ENCODE measurements around the gene TPX2. TPM values are rescaled to one million over a fixed set of nuclear protein-coding genes. Genes with fewer than 3 reads are reported as not detected.

Gene TPX2
- total RNA-seq, 2 donors from 2014 or later = 21.8 to 74.5 TPM

- TF ChIP-seq, protein P1, sequence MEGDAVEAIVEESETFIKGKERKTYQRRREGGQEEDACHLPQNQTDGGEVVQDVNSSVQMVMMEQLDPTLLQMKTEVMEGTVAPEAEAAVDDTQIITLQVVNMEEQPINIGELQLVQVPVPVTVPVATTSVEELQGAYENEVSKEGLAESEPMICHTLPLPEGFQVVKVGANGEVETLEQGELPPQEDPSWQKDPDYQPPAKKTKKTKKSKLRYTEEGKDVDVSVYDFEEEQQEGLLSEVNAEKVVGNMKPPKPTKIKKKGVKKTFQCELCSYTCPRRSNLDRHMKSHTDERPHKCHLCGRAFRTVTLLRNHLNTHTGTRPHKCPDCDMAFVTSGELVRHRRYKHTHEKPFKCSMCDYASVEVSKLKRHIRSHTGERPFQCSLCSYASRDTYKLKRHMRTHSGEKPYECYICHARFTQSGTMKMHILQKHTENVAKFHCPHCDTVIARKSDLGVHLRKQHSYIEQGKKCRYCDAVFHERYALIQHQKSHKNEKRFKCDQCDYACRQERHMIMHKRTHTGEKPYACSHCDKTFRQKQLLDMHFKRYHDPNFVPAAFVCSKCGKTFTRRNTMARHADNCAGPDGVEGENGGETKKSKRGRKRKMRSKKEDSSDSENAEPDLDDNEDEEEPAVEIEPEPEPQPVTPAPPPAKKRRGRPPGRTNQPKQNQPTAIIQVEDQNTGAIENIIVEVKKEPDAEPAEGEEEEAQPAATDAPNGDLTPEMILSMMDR (IDR thresholded peaks at IDR 0.05) = no peak
These were observed 45.0 kb upstream of the TPX2 start for GRCh38 chr20:31693987-31694661.

GRCh38 chr20:31694842-31695593, 44.1 kb upstream of the TPX2 start:
- Histone ChIP-seq H3K27me3 (no peaks in the 10 kb centered on the region), H3K36me3 (no peaks in the 10 kb centered on the region), H3K9me3 (no peaks in the 10 kb centered on the region), H3K9ac (ENCODE audit: low read depth in 2 of 2, low read length in 2 of 2) (no peak overlapping the region), H3K4me3 (no peak overlapping the region), H3K4me1 (peaks cover 10% of the 10 kb centered on the region), H3K27ac (peak overlapping the region; percentile 14)
- DNase-seq = no peak
- TF ChIP-seq, protein P1 (IDR thresholded peaks at IDR 0.05) = no peak
- intact Hi-C loops (cut with DNase I) = no loop called here

More at GRCh38 chr20:31693987-31694661, 45.0 kb upstream of the TPX2 start:
- H3K27ac ChIP-seq = peak overlapping the region; percentile 14
- intact Hi-C loops (cut with DNase I) = no loop called here
- no peak for DNase-seq
- H3K36me3 ChIP-seq = no peaks in the 10 kb centered on the region
- no peak overlapping the region for H3K4me3 ChIP-seq
- no peaks in the 10 kb centered on the region for H3K27me3 ChIP-seq
- H3K9ac ChIP-seq (ENCODE audit: low read depth in 2 of 2, low read length in 2 of 2) = no peak overlapping the region
- H3K9me3 ChIP-seq = no peaks in the 10 kb centered on the region
- peaks cover 2% of the 10 kb centered on the region for H3K4me1 ChIP-seq

DNA sequence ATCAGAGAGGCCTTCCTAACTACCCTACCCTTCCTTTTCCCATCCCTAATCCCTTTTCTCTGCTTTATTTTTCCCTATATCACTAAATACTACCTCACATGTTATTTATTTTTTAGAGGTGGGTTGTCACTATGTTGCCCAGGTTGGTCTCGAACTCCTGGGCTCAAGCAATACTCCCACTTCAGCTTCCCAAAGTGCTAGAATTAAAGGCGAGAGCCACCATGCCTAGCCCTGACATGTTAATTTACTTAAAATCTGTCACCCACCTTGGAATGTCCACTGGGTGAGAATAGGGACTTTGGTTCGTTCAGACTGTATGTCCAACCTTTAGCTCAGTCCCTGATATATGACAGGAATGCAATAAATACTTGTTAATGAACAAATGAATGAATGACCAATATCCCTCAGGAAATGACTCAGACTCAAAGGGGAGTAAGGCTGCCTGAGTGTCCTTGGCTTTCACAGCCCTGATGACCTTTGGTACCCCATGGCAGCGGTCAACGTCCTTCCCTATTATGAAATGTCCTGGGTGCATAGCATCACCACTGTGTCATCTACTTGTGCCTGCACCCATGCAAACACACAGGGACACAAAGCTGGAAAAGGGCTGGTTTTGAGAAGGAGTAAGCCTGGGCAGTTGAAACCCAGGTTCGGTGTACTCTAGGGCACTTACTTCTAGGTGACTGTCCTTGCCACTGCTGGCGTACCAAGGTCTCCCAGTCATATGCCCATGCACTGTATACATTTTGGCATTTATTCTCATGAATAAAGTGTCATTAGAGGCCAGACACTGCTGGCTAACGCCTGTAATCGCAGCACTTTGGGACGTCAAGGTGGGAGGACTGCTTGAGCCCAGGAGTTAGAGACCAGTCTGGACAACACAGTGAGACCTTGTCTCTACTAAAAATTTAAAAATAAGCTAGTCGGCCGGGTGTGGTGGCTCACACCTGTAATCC, 43.0 kb upstream of the TPX2 start:
- H3K27ac ChIP-seq = no peak overlapping the region
- H3K9me3 ChIP-seq = no peaks in the 10 kb centered on the region
- no peak overlapping the region for H3K4me3 ChIP-seq
- H3K4me1 ChIP-seq = peaks cover 10% of the 10 kb centered on the region
- TF ChIP-seq, protein P1 (IDR thresholded peaks at IDR 0.05) = no peak
- no peaks in the 10 kb centered on the region for H3K36me3 ChIP-seq
- no peaks in the 10 kb centered on the region for H3K27me3 ChIP-seq
- no peak for DNase-seq
- no peak overlapping the region for H3K9ac ChIP-seq (ENCODE audit: low read depth in 2 of 2, low read length in 2 of 2)
- intact Hi-C loops (cut with DNase I) = no loop called here

DNA sequence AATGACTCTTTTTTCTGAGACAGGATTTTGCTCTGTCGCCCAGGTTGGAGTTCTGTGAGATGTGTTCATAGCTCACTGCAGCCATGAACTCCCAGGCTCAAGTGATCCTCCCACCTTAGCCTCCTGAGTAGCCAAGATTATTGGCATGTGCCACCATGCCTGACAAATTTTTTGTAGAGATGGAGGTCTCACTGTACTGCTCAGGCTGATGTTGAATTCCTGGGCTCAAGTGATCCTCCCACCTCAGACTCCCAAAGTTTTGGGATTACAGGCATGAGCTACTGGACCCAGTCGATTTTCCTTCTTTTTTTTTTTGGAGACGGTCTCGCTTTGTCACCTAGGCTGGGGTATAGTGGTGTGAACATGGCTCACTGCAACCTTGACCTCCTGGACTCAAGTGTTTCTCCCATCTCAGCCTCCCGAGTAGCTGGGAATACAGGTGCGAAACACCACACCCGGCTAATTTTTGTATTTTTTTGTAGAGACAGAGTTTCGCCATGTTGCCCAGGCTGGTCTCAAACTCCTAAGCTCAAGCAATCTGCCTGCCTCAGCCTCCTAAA, 40.8 kb upstream of the TPX2 start:
- Histone ChIP-seq H3K27me3 (no peaks in the 10 kb centered on the region), H3K4me1 (peaks cover 10% of the 10 kb centered on the region), H3K27ac (peak overlapping the region; percentile 81), H3K9ac (ENCODE audit: low read depth in 2 of 2, low read length in 2 of 2) (no peak overlapping the region), H3K4me3 (no peak overlapping the region), H3K9me3 (no peaks in the 10 kb centered on the region), H3K36me3 (no peaks in the 10 kb centered on the region)
- intact Hi-C loops (cut with DNase I) = no loop called here
- TF ChIP-seq, protein P1 (IDR thresholded peaks at IDR 0.05) = no peak
- no peak for DNase-seq

Data from colonic mucosa (tissue), 4 donors.